Measurements from ENCODE around the gene SCRN1. TPM values are rescaled to one million over a fixed set of nuclear protein-coding genes. Genes with fewer than 3 reads are reported as not detected.

Gene SCRN1
- total RNA-seq, 1 donor from 2014 or later: 36.1 TPM

DNA sequence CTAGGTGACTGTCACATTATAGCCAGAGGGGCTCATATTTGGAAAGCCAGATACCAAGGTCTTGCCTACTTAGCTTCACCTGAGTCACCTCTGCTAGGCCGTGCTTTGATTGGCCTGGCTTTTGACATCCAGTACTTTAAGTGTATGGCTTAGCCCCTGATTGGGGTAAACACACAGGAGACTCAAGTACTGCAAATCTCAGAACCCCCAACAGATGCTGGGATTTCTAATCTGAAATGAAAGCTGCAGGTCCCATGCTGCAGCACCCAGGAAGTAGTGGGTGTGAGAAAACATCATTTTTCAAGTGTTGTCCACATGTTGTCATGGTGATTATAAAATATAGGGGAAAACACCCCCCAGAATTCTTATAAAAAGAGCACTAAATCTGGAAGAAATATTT is 107.1 kb downstream of the SCRN1 start:
- H3K4me3 ChIP-seq: no peak overlapping the region
- H3K9me3 ChIP-seq: no peaks in the 10 kb centered on the region
- peaks cover 5% of the 10 kb centered on the region for H3K4me1 ChIP-seq
- no peak overlapping the region for H3K27ac ChIP-seq
- TF ChIP-seq, protein P1, sequence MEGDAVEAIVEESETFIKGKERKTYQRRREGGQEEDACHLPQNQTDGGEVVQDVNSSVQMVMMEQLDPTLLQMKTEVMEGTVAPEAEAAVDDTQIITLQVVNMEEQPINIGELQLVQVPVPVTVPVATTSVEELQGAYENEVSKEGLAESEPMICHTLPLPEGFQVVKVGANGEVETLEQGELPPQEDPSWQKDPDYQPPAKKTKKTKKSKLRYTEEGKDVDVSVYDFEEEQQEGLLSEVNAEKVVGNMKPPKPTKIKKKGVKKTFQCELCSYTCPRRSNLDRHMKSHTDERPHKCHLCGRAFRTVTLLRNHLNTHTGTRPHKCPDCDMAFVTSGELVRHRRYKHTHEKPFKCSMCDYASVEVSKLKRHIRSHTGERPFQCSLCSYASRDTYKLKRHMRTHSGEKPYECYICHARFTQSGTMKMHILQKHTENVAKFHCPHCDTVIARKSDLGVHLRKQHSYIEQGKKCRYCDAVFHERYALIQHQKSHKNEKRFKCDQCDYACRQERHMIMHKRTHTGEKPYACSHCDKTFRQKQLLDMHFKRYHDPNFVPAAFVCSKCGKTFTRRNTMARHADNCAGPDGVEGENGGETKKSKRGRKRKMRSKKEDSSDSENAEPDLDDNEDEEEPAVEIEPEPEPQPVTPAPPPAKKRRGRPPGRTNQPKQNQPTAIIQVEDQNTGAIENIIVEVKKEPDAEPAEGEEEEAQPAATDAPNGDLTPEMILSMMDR (IDR thresholded peaks at IDR 0.05): no peak
- DNase-seq (no peak), ATAC-seq (no peak)
- H3K27me3 ChIP-seq: peaks cover 10% of the 10 kb centered on the region
- no peaks in the 10 kb centered on the region for H3K36me3 ChIP-seq
- intact Hi-C loops (cut with DNase I): no loop called here

DNA sequence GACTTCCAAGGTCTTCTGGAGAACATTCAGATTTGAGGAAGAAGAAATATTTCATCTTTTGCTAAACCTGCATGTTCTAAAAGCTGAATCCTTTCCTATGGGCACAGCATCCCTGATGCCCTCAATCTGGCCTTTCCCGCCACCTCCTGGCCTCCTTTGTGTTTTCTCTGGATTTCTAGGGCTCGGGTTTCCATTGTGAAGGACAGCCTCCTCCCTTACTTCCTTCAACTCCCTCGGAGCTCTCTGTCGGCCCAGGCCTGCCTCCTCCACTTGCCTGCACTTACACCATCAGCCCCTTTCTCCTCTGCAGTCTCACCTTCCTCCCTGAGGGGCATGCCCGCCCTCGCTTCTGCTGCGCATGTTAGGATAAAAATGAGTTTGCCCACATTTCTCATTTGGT is 107.9 kb downstream of the SCRN1 start:
- ATAC-seq: no peak
- peaks cover 10% of the 10 kb centered on the region for H3K27me3 ChIP-seq
- intact Hi-C loops (cut with DNase I): no loop called here

DNA sequence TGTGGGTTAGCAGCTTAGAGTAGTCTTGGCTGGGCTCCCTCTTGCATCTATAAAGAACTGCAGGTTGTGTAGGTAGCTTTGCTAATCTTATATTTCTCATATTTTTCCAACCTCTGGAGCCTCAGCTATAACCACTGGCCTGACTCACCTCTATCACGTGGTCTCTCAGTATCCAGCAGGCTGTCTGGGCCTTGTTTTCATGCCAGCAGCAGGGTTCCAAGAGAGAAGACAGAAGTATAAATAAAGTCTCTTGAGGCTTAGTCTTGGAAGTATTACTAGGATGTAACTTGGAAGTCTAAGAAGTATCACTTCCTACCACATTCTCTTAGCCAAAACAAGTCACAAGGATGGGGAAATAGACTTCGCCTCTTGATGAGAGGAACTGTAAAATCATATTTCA is 110.0 kb downstream of the SCRN1 start:
- TF ChIP-seq, protein P1 (IDR thresholded peaks at IDR 0.05): no peak
- H3K27me3 ChIP-seq: peaks cover 10% of the 10 kb centered on the region
- ATAC-seq (no peak), DNase-seq (no peak)
- H3K36me3 ChIP-seq: no peaks in the 10 kb centered on the region
- intact Hi-C loops (cut with DNase I): no loop called here
- no peak overlapping the region for H3K4me3 ChIP-seq
- H3K4me1 ChIP-seq: peaks cover 5% of the 10 kb centered on the region
- no peaks in the 10 kb centered on the region for H3K9me3 ChIP-seq
- no peak overlapping the region for H3K27ac ChIP-seq

More for the DNA sequence above, 107.9 kb downstream of the SCRN1 start:
- TF ChIP-seq, protein P1 (IDR thresholded peaks at IDR 0.05): no peak
- Histone ChIP-seq H3K27ac (no peak overlapping the region), H3K9me3 (no peaks in the 10 kb centered on the region), H3K4me3 (no peak overlapping the region), H3K4me1 (peaks cover 5% of the 10 kb centered on the region), H3K36me3 (no peaks in the 10 kb centered on the region)
- no peak for DNase-seq

DNA sequence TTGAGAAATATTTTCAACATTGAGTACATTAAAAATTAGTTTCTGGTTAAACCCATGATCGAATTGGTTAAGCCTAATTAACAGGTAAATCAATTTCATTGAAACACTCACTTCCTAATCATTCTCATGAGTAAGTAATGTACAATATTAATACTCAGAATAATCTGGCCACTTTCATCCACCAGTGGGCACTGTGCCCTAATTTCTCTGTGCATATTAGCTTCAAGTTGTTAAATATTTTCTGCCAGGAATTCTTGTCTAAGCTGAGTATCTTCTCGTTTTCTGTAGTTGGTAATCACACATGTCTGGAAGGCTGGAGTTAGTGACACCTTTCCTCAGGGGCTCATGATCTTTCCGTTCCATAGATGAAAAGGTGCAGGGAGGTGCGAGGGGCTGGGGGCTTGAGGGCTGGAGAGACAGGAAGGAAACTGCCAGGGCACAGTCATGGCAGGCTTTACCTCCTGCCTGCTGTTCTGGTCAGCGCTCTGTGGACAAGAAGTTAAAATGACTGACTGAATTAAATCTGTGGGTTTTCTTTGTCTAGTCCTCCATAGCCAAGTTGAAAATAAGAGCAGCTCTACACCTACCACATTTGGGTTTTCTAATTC is 111.4 kb downstream of the SCRN1 start:
- H3K4me3 ChIP-seq: no peak overlapping the region
- H3K27me3 ChIP-seq: peaks cover 6% of the 10 kb centered on the region
- ATAC-seq (peak; percentile 39), DNase-seq (no peak)
- H3K27ac ChIP-seq: no peak overlapping the region
- TF ChIP-seq, protein P1 (IDR thresholded peaks at IDR 0.05): peak; percentile 57
- no peaks in the 10 kb centered on the region for H3K9me3 ChIP-seq
- no peaks in the 10 kb centered on the region for H3K36me3 ChIP-seq
- intact Hi-C loops (cut with DNase I): no loop called here
- H3K4me1 ChIP-seq: no peaks in the 10 kb centered on the region

DNA sequence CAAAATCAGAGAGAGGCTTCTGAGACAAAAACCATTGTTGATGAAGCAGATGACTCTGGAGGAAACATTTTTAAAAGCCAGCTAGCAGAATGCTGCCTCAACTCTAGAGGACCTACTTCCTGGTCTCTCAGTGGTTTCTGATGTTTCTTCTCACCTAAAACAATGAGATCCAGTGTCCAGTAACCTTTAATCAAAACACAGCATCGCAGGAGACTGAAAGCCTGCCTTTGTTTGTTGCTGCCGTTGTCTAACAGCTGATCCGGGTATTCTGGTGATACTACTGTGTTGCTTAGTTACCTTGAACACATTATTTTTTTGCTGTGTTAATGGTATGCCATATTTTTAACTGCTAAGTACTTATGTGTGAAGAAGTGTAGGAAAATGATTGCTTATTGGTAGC is 112.4 kb downstream of the SCRN1 start:
- DNase-seq (no peak), ATAC-seq (no peak)
- no peaks in the 10 kb centered on the region for H3K36me3 ChIP-seq
- H3K9me3 ChIP-seq: no peaks in the 10 kb centered on the region
- no peaks in the 10 kb centered on the region for H3K4me1 ChIP-seq
- TF ChIP-seq, protein P1 (IDR thresholded peaks at IDR 0.05): no peak
- no peak overlapping the region for H3K27ac ChIP-seq
- intact Hi-C loops (cut with DNase I): no loop called here
- no peaks in the 10 kb centered on the region for H3K27me3 ChIP-seq
- H3K4me3 ChIP-seq: no peak overlapping the region

DNA sequence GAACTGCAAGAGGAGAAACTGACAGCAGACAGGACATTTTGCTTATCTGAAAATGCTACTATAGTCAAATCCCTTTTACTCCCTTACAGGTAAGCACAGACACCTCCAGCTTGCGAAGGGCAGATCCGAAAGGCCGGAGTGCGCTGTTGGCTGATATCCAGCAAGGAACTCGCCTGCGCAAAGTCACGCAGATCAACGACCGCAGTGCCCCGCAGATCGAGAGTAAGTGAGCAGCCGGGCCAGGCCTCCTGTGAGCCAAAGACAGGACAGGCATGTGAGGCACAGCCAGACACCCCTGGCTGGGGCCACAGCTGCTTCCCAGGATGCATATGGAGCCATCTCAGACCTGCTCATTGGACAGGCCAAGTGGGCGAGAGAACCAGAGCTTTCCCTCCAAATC is 113.9 kb downstream of the SCRN1 start:
- DNase-seq: no peak
- Histone ChIP-seq H3K9me3 (no peaks in the 10 kb centered on the region), H3K4me1 (no peaks in the 10 kb centered on the region), H3K27ac (no peak overlapping the region), H3K4me3 (no peak overlapping the region), H3K36me3 (no peaks in the 10 kb centered on the region), H3K27me3 (no peaks in the 10 kb centered on the region)
- ATAC-seq: no peak
- TF ChIP-seq, protein P1 (IDR thresholded peaks at IDR 0.05): no peak
- intact Hi-C loops (cut with DNase I): no loop called here
